Fibroblast of villous mesenchyme (primary cell): ENCODE data around the gene ABTB2. TPM values are rescaled to one million over a fixed set of nuclear protein-coding genes. Genes with fewer than 3 reads are reported as not detected.

Experiments
- DNase-seq: peaks from one replicate; pipeline ENCODE4 v3.0.0-alpha.2; 2010; ENCODE audit warnings: low read depth
- H3K4me3 ChIP-seq: 2 replicates; pipeline ENCODE4 v1.5.1; 2011; ENCODE audit warnings: low read depth, mild to moderate bottlenecking, low read length
- CTCF ChIP-seq: IDR thresholded peaks from 2 replicates; pipeline ENCODE4 v1.5.1; 2012; ENCODE audit warnings: low read depth, mild to moderate bottlenecking, low read length; ENCODE audit not compliant: insufficient read depth
- total RNA-seq: library from RNA; depleted of rRNA; stranded (reverse); fragments of >200 nt; gene quantifications from 2 replicates; pipeline ENCODE4 v1.2.3, GENCODE V29; 2012

The ABTB2 gene
- total RNA-seq, 1 donor, result 3.9 TPM

- no peak for DNase-seq
- no peak for TF ChIP-seq CTCF
- no peak overlapping the region for H3K4me3 ChIP-seq
Measured at GRCh38 chr11:34198523-34198922, 159.3 kb downstream of the ABTB2 start.

GRCh38 chr11:34197256-34197655 lies 160.6 kb downstream of the ABTB2 start:
- no peak for DNase-seq
- TF ChIP-seq CTCF, result no peak
- H3K4me3 ChIP-seq, result no peak overlapping the region

GRCh38 chr11:34194576-34195335 lies 163.1 kb downstream of the ABTB2 start:
- TF ChIP-seq CTCF, result no peak
- H3K4me3 ChIP-seq, result no peak overlapping the region
- no peak for DNase-seq

GRCh38 chr11:34192481-34193401 lies 165.1 kb downstream of the ABTB2 start:
- peak; percentile 91 for DNase-seq
- peak overlapping the region; percentile 12 for H3K4me3 ChIP-seq
- no peak for TF ChIP-seq CTCF

GRCh38 chr11:34191578-34191977 lies 166.2 kb downstream of the ABTB2 start:
- no peak for DNase-seq
- no peak for TF ChIP-seq CTCF
- no peak overlapping the region for H3K4me3 ChIP-seq

- no peak for TF ChIP-seq CTCF
- no peak for DNase-seq
- H3K4me3 ChIP-seq, result no peak overlapping the region
Measured at GRCh38 chr11:34190192-34191139, 167.3 kb downstream of the ABTB2 start.
